T-helper 1 cell treated with Interleukin-12 subunit alpha and Interleukin-12 subunit beta and Interleukin-4 antibody, amounts not matched to agents 30 μg/mL and 1 μg/mL, for 36 hours (primary cell): Measurements from ENCODE around the gene C18orf32.
A peak's percentile ranks its signal among the peaks of the same experiment; 100 is the strongest.
"Not testable (repeated sequence)": the region's sequence is repeated elsewhere in the genome, so short reads cannot be mapped to it uniquely, and the experiment has no call there.

ENCODE experiments used
- H3K27ac Mint-ChIP-seq: one replicate; pipeline ENCODE4 v1.8.0; 2021; ENCODE audit warnings: mild to moderate bottlenecking, mixed read lengths
- H3K27me3 Mint-ChIP-seq: one replicate; pipeline ENCODE4 v1.8.0; 2021; ENCODE audit warnings: low read depth, mixed read lengths
- H3K36me3 Mint-ChIP-seq: one replicate; pipeline ENCODE4 v1.8.0; 2021; ENCODE audit warnings: low read depth, mixed read lengths
- H3K4me1 Mint-ChIP-seq: one replicate; pipeline ENCODE4 v1.8.0; 2021; ENCODE audit warnings: low read depth, mixed read lengths
- H3K4me3 Mint-ChIP-seq: one replicate; pipeline ENCODE4 v1.8.0; 2021; ENCODE audit warnings: mild to moderate bottlenecking, moderate library complexity, mixed read lengths
- H3K9me3 Mint-ChIP-seq: one replicate; pipeline ENCODE4 v1.8.0; 2021; ENCODE audit warnings: mixed read lengths

The C18orf32 gene

GRCh38 chr18:49491534-49491856 lies 4.5 kb upstream of the C18orf32 start:
- H3K4me3 Mint-ChIP-seq = peak overlapping the region; percentile 99
- peaks cover 44% of the 10 kb centered on the region for H3K4me1 Mint-ChIP-seq
- H3K9me3 Mint-ChIP-seq = no peaks in the 10 kb centered on the region
- H3K27ac Mint-ChIP-seq = peak overlapping the region; percentile 98
- peaks cover 48% of the 10 kb centered on the region for H3K36me3 Mint-ChIP-seq
- H3K27me3 Mint-ChIP-seq = peaks cover 4% of the 10 kb centered on the region

DNA sequence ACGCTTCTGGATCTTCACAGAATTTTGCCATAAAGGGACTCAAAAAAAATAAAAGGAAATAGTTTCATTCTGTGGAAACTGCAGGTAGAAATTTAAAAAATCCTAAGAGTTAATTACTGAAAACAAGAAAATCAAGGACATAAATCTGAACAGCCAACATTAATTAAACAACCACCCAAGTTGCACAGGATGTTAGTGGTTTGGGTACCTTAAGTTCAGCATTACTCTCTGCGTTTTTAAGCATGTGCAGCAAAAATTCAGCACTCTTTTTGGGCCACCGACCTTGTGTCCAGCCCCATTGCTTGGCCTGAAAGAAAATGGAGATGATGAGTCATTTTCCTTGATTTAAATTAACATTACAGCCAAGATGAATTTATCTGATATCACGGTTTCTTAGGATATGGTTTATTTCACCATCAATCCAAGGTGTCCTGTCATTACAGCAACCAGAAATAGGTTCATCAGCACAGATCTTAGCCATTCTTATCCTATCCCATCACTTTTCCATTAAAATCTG lies 3.3 kb upstream of the C18orf32 start:
- peaks cover 2% of the 10 kb centered on the region for H3K27me3 Mint-ChIP-seq
- peaks cover 50% of the 10 kb centered on the region for H3K36me3 Mint-ChIP-seq
- H3K4me1 Mint-ChIP-seq = peaks cover 48% of the 10 kb centered on the region
- peak overlapping the region; percentile 67 for H3K27ac Mint-ChIP-seq
- H3K4me3 Mint-ChIP-seq = peak overlapping the region; percentile 99
- H3K9me3 Mint-ChIP-seq = no peaks in the 10 kb centered on the region

- peak overlapping the region; percentile 97 for H3K4me3 Mint-ChIP-seq
- no peaks in the 10 kb centered on the region for H3K27me3 Mint-ChIP-seq
- peaks cover 55% of the 10 kb centered on the region for H3K36me3 Mint-ChIP-seq
- H3K9me3 Mint-ChIP-seq = no peaks in the 10 kb centered on the region
- H3K4me1 Mint-ChIP-seq = peaks cover 54% of the 10 kb centered on the region
- peak overlapping the region; percentile 97 for H3K27ac Mint-ChIP-seq
Measured at GRCh38 chr18:49487711-49488310, 777 bp upstream of the C18orf32 start.

DNA sequence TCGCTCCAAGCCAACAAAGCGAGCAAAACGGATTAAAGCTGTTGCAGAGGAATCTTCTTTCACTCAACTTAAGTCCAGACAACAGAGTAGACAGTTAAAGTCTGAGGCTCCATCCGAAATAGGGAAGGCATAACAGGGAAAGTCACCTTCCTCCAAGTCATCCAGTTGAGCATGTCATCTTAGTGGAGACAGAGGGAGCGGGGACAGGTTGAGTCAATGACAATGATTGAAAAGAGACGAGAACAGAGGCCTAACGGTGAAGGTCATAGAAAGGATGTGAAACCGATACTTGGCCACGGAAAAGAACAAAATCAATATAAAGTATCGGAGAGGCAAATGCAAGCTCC lies 455 bp downstream of the C18orf32 start:
- Mint-ChIP-seq H3K9me3 (no peaks in the 10 kb centered on the region), H3K4me3 (peak overlapping the region; percentile 97), H3K36me3 (peaks cover 59% of the 10 kb centered on the region), H3K27me3 (no peaks in the 10 kb centered on the region), H3K27ac (peak overlapping the region; percentile 97), H3K4me1 (peaks cover 49% of the 10 kb centered on the region)

- Mint-ChIP-seq H3K27me3 (no peaks in the 10 kb centered on the region), H3K36me3 (peaks cover 54% of the 10 kb centered on the region), H3K27ac (peak overlapping the region; percentile 97), H3K9me3 (no peaks in the 10 kb centered on the region), H3K4me3 (peak overlapping the region; percentile 97), H3K4me1 (peaks cover 44% of the 10 kb centered on the region)
Measured at GRCh38 chr18:49486134-49486533, 900 bp downstream of the C18orf32 start.

DNA sequence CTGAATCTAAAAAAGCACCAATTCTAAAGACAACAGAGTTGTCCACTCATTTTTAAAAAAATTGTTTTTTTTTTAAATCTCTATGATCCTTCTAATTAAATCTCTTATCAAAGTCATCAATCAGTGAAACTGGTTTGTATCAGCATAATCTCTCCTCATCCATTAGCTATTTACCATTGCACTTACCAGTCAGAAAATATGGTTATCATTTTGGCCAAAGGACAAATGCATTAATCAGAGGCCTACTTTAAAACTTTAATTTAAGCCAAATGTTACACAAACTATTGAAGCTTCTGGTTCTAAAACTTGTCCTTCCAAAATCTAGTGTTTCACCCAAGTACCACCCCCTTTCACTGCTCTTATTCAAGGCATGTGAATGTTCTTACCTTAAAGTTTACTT lies 3.8 kb downstream of the C18orf32 start:
- peaks cover 37% of the 10 kb centered on the region for H3K36me3 Mint-ChIP-seq
- H3K27ac Mint-ChIP-seq = no peak overlapping the region
- H3K4me3 Mint-ChIP-seq = no peak overlapping the region
- H3K27me3 Mint-ChIP-seq = no peaks in the 10 kb centered on the region
- H3K9me3 Mint-ChIP-seq = no peaks in the 10 kb centered on the region
- H3K4me1 Mint-ChIP-seq = peaks cover 25% of the 10 kb centered on the region

GRCh38 chr18:49481907-49482306 lies 5.1 kb downstream of the C18orf32 start:
- Mint-ChIP-seq H3K9me3 (no peaks in the 10 kb centered on the region), H3K4me1 (peaks cover 19% of the 10 kb centered on the region), H3K27me3 (no peaks in the 10 kb centered on the region), H3K27ac (no peak overlapping the region), H3K36me3 (peaks cover 27% of the 10 kb centered on the region), H3K4me3 (no peak overlapping the region)

- H3K27ac Mint-ChIP-seq = no peak overlapping the region
- H3K4me3 Mint-ChIP-seq = no peak overlapping the region
- H3K9me3 Mint-ChIP-seq = no peaks in the 10 kb centered on the region
- peaks cover 25% of the 10 kb centered on the region for H3K4me1 Mint-ChIP-seq
- H3K27me3 Mint-ChIP-seq = no peaks in the 10 kb centered on the region
- H3K36me3 Mint-ChIP-seq = peaks cover 30% of the 10 kb centered on the region
Measured at GRCh38 chr18:49481317-49481716, 5.7 kb downstream of the C18orf32 start.

GRCh38 chr18:49479381-49480137 lies 7.5 kb downstream of the C18orf32 start:
- no peaks in the 10 kb centered on the region for H3K9me3 Mint-ChIP-seq
- peaks cover 19% of the 10 kb centered on the region for H3K4me1 Mint-ChIP-seq
- H3K27ac Mint-ChIP-seq = no peak overlapping the region
- H3K36me3 Mint-ChIP-seq = peaks cover 29% of the 10 kb centered on the region
- H3K4me3 Mint-ChIP-seq = no peak overlapping the region
- H3K27me3 Mint-ChIP-seq = no peaks in the 10 kb centered on the region

- peak overlapping the region; percentile 20 for H3K27ac Mint-ChIP-seq
- H3K27me3 Mint-ChIP-seq = peaks cover 5% of the 10 kb centered on the region
- peaks cover 12% of the 10 kb centered on the region for H3K4me1 Mint-ChIP-seq
- peaks cover 19% of the 10 kb centered on the region for H3K36me3 Mint-ChIP-seq
- H3K9me3 Mint-ChIP-seq = peaks cover 2% of the 10 kb centered on the region
- no peak overlapping the region for H3K4me3 Mint-ChIP-seq
Measured at GRCh38 chr18:49476664-49477411, 10.2 kb downstream of the C18orf32 start.

- Mint-ChIP-seq H3K4me1 (peaks cover 12% of the 10 kb centered on the region), H3K27me3 (peaks cover 13% of the 10 kb centered on the region), H3K36me3 (peaks cover 17% of the 10 kb centered on the region)
- H3K27ac Mint-ChIP-seq, H3K4me3 Mint-ChIP-seq, H3K9me3 Mint-ChIP-seq: not testable (repeated sequence)
Measured at GRCh38 chr18:49474935-49475334, 12.1 kb downstream of the C18orf32 start.

DNA sequence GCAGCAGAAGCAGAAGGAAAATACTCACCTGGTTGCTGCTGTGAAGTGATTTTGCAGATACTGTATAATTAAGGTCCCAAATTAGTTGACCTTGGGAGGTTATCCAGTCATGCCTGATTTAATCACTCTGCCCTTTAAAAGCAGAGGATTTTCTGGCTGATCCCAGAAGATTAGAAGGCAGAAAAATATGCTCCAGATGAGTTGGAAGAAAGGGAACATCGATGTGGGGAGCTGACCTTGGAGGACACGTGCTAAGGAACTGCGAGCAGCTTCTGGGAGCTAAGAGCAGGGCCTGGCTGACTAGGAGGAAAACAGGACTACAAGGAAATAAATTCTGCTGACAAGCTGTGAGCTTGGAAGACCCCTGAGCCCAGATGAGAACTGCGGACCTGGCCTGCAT lies 13.3 kb downstream of the C18orf32 start:
- no peak overlapping the region for H3K4me3 Mint-ChIP-seq
- peaks cover 7% of the 10 kb centered on the region for H3K4me1 Mint-ChIP-seq
- no peak overlapping the region for H3K27ac Mint-ChIP-seq
- H3K27me3 Mint-ChIP-seq = peaks cover 24% of the 10 kb centered on the region
- peaks cover 4% of the 10 kb centered on the region for H3K9me3 Mint-ChIP-seq
- peaks cover 7% of the 10 kb centered on the region for H3K36me3 Mint-ChIP-seq

DNA sequence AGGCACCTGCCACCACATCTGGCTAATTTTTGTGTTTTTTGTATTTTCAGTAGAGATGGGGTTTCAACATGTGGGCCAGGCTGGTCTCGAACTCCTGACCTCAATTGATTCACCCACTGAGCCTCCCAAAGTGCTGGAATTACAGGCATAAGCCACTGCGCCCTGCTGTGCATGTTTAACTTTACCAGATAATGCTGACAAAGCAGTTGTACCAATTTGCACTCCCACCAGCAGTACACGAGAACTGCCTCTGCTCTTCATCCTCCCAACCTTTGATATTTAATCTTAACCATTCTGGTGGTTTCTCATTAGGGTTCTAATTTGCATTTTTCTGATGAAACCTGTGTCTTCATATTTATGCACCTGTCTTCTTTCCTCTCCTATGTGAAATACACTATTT lies 14.6 kb downstream of the C18orf32 start:
- Mint-ChIP-seq H3K36me3 (peaks cover 7% of the 10 kb centered on the region), H3K27me3 (peaks cover 26% of the 10 kb centered on the region), H3K4me1 (peaks cover 7% of the 10 kb centered on the region), H3K9me3 (peaks cover 4% of the 10 kb centered on the region), H3K27ac (no peak overlapping the region), H3K4me3 (no peak overlapping the region)

GRCh38 chr18:49471532-49471931 lies 15.5 kb downstream of the C18orf32 start:
- H3K4me1 Mint-ChIP-seq = peaks cover 3% of the 10 kb centered on the region
- H3K36me3 Mint-ChIP-seq = peaks cover 3% of the 10 kb centered on the region
- no peak overlapping the region for H3K4me3 Mint-ChIP-seq
- no peak overlapping the region for H3K27ac Mint-ChIP-seq
- peaks cover 4% of the 10 kb centered on the region for H3K9me3 Mint-ChIP-seq
- H3K27me3 Mint-ChIP-seq = peaks cover 26% of the 10 kb centered on the region

GRCh38 chr18:49467599-49467998 lies 19.4 kb downstream of the C18orf32 start:
- H3K4me1 Mint-ChIP-seq = no peaks in the 10 kb centered on the region
- no peak overlapping the region for H3K27ac Mint-ChIP-seq
- H3K9me3 Mint-ChIP-seq = peaks cover 4% of the 10 kb centered on the region
- H3K27me3 Mint-ChIP-seq = peaks cover 23% of the 10 kb centered on the region
- H3K4me3 Mint-ChIP-seq = no peak overlapping the region
- H3K36me3 Mint-ChIP-seq = no peaks in the 10 kb centered on the region
